GM23338 (cell line): Measurements from ENCODE around the gene PSMC4. TPM values are rescaled to one million over a fixed set of nuclear protein-coding genes. Genes with fewer than 3 reads are reported as not detected.

Experiments used
- ATAC-seq: fragments of 200-7000 bp; cut with Tn5 transposase; 3 replicates; pipeline ENCODE4 v1.9.1; 2020
- DNase-seq: peaks from one replicate; pipeline ENCODE4 v3.0.0-alpha.2; 2015; ENCODE audit warnings: low spot score
- H2AFZ ChIP-seq: fragments of 200-600 bp; sonication (generic); 2 replicates; pipeline ENCODE4 v1.8.0; 2016; ENCODE audit warnings: antibody characterized with exemption, mild to moderate bottlenecking, moderate library complexity
- H3F3A ChIP-seq: fragments of 200-600 bp; sonication (generic); replicated peaks from 2 replicates; pipeline ENCODE4 v1.8.0; 2017; ENCODE audit warnings: antibody characterized with exemption, mixed run types, low read depth
- H3K27ac ChIP-seq: fragments of 200-600 bp; sonication (generic); 2 replicates; pipeline ENCODE4 v1.6.1; 2016; ENCODE audit warnings: low read depth
- H3K27me3 ChIP-seq: fragments of 200-600 bp; sonication (generic); 2 replicates; pipeline ENCODE4 v1.8.0; 2016; ENCODE audit warnings: mild to moderate bottlenecking, mixed run types, moderate library complexity; ENCODE audit not compliant: insufficient read depth
- H3K36me3 ChIP-seq: fragments of 200-600 bp; sonication (generic); 2 replicates; pipeline ENCODE4 v1.8.0; 2016; ENCODE audit warnings: mild to moderate bottlenecking; ENCODE audit not compliant: insufficient read depth
- H3K4me1 ChIP-seq: fragments of 200-600 bp; sonication (generic); 2 replicates; pipeline ENCODE4 v1.8.0; 2016; ENCODE audit warnings: mild to moderate bottlenecking, moderate library complexity; ENCODE audit not compliant: insufficient read depth
- H3K4me2 ChIP-seq: fragments of 200-600 bp; sonication (generic); 2 replicates; pipeline ENCODE4 v1.7.1; 2017; ENCODE audit warnings: mixed run types
- H3K4me3 ChIP-seq: fragments of 200-600 bp; sonication (generic); 2 replicates; pipeline ENCODE4 v1.6.1; 2016; ENCODE audit warnings: mixed run types
- H3K79me2 ChIP-seq: fragments of 200-600 bp; sonication (generic); replicated peaks from 2 replicates; pipeline ENCODE4 v1.8.0; 2017; ENCODE audit warnings: mild to moderate bottlenecking; ENCODE audit not compliant: insufficient read depth
- H3K9me2 ChIP-seq: fragments of 200-600 bp; sonication (generic); 2 replicates; pipeline ENCODE4 v1.8.0; 2017; ENCODE audit not compliant: insufficient read depth
- H4K20me1 ChIP-seq: fragments of 200-600 bp; sonication (generic); replicated peaks from 2 replicates; pipeline ENCODE4 v1.8.0; 2017; ENCODE audit warnings: mild to moderate bottlenecking; ENCODE audit not compliant: insufficient read depth
- H3K27ac Mint-ChIP-seq: 2 replicates; pipeline ENCODE4 v1.8.0; 2020; ENCODE audit warnings: inconsistent platforms, mild to moderate bottlenecking, moderate library complexity, mixed read lengths
- H3K27me3 Mint-ChIP-seq: 3 replicates; pipeline ENCODE4 v1.8.0; 2022; ENCODE audit warnings: low read depth, mild to moderate bottlenecking, moderate library complexity, mixed read lengths, inconsistent platforms; ENCODE audit not compliant: insufficient read depth, poor library complexity
- H3K36me3 Mint-ChIP-seq: 3 replicates; pipeline ENCODE4 v1.8.0; 2021; ENCODE audit warnings: low read depth, mild to moderate bottlenecking, inconsistent platforms, moderate library complexity, mixed read lengths
- H3K4me1 Mint-ChIP-seq: 3 replicates; pipeline ENCODE4 v1.8.0; 2020; ENCODE audit warnings: mild to moderate bottlenecking, inconsistent platforms, mixed read lengths
- H3K4me3 Mint-ChIP-seq: 3 replicates; pipeline ENCODE4 v1.8.0; 2021; ENCODE audit warnings: moderate library complexity, mild to moderate bottlenecking, inconsistent platforms, mixed read lengths
- H3K9me3 Mint-ChIP-seq: 3 replicates; pipeline ENCODE4 v1.8.0; 2020; ENCODE audit warnings: moderate library complexity, mild to moderate bottlenecking, inconsistent platforms, mixed read lengths
- CREB1 ChIP-seq: fragments of 250-450 bp; sonication (Bioruptor Pico); IDR thresholded peaks from 2 replicates; pipeline ENCODE4 v1.5.0; 2020; ENCODE audit warnings: low read depth, mild to moderate bottlenecking, moderate library complexity
- CTCF ChIP-seq, 2 experiments: fragments of 200-600 bp in 1 of 2; sonication (generic) in 1 of 2; conservative IDR thresholded peaks; 2 replicates each; pipeline versions ENCODE4 v1.5.1 to v1.6.1; 2016 to 2017; ENCODE audit warnings: antibody characterized with exemption in 2 of 2, low read depth in 2 of 2, mild to moderate bottlenecking in 2 of 2, moderate library complexity in 1 of 2
- EZH2 ChIP-seq: fragments of 200-600 bp; sonication (generic); IDR thresholded peaks from one replicate; pipeline ENCODE4 v1.8.0; 2017; ENCODE audit warnings: antibody characterized with exemption, mild to moderate bottlenecking, low read depth; ENCODE audit not compliant: unreplicated experiment
- EZH2phosphoT487 ChIP-seq: fragments of 200-600 bp; sonication (generic); IDR thresholded peaks from one replicate; pipeline ENCODE4 v1.8.1; 2018; ENCODE audit warnings: antibody characterized with exemption; ENCODE audit not compliant: unreplicated experiment
- JUNB ChIP-seq: IDR thresholded peaks from one replicate; pipeline ENCODE4 v1.6.1; 2016; ENCODE audit warnings: antibody characterized with exemption; ENCODE audit not compliant: unreplicated experiment
- NANOG ChIP-seq: IDR thresholded peaks from 2 replicates; pipeline ENCODE4 v1.6.1; 2016; ENCODE audit warnings: antibody characterized with exemption, borderline replicate concordance
- POLR2AphosphoS5 ChIP-seq: IDR thresholded peaks from 2 replicates; pipeline ENCODE4 v1.6.1; 2016; ENCODE audit warnings: antibody characterized with exemption, low read depth
- REST ChIP-seq: IDR thresholded peaks from one replicate; pipeline ENCODE4 v1.6.1; 2018; ENCODE audit warnings: antibody characterized with exemption; ENCODE audit not compliant: unreplicated experiment
- STAT1 ChIP-seq: IDR thresholded peaks from one replicate; pipeline ENCODE4 v1.6.1; 2016; ENCODE audit warnings: antibody characterized with exemption; ENCODE audit not compliant: unreplicated experiment
- ZNF114 ChIP-seq: fragments of 250-450 bp; sonication (Bioruptor Pico); IDR thresholded peaks from 2 replicates; pipeline ENCODE4 v1.5.0; 2020; ENCODE audit warnings: mild to moderate bottlenecking, moderate library complexity
- ZNF331 ChIP-seq: fragments of 250-450 bp; sonication (Bioruptor Pico); IDR thresholded peaks from 2 replicates; pipeline ENCODE4 v1.5.0; 2020; ENCODE audit warnings: low read depth, mild to moderate bottlenecking, moderate library complexity
- polyA plus RNA-seq: library from polyadenylated mRNA; unstranded; fragments of >200 nt; fragmentation: Nextera tagmentation; extraction: Ambion mirVana; gene quantifications from 2 replicates; pipeline ENCODE4 v1.2.1, GENCODE V29; 2016
- total RNA-seq: library from RNA; depleted of rRNA; stranded (reverse); fragments of >200 nt; shearing (Covaris generic); gene quantifications from 2 replicates; pipeline ENCODE4 v1.2.3, GENCODE V29; 2014
- TF ChIP-seq, protein P1 (sequence below): fragments of 250-450 bp; sonication (Bioruptor Pico); IDR thresholded peaks from 2 replicates; pipeline ENCODE4 v1.5.0; 2020; ENCODE audit warnings: mild to moderate bottlenecking, moderate library complexity
- TF ChIP-seq, protein P2 (sequence below): IDR thresholded peaks from 2 replicates; pipeline ENCODE4 v1.6.1; 2016; ENCODE audit warnings: antibody characterized with exemption

PSMC4 gene
- total and polyA plus RNA-seq, 2 experiments from 2014 or later: 135 to 147 TPM

DNA sequence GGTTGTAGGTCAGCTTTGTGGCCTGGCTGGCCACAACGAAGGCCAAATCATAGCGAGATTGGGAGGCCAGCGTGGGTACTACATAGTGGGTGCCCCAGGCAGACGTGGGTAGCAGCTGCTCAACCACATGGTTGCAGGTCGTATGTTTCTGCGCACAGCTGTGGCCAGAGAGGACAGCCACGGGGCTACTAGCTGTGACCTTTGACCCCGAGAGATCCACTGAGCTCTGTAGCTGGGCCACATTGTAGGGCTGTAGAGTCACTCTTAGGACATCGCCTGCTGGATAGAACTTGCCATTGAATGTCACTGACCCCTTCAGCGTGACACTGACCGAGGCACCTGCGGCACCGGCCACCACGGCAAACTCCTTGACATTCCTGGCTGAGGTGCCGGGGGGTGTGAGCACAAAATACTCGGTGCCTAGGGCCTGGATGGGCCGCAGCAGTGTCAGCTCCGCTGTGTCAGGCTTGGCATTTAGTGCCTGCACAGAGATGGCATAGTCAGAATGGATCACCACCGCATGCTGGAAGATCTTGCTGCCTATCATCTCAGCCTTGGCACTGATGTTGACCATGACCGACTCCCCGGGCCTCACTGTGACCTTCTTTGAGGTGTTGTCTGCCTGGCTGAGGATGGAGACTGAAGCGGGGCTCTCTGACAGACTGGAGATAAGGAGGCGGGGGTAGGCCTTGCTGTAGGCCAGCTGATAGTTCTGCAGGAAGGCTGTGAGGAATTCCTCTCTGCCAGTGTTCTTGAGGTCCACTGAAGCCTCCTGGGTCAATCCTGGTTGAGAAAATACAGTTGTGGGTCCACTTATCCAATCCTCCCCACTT, 43.2 kb upstream of the PSMC4 start:
- ATAC-seq: no peak

More for the DNA sequence above, 43.2 kb upstream of the PSMC4 start:
- Histone ChIP-seq H3K4me1 (no peaks in the 10 kb centered on the region), H3K79me2 (no peaks in the 10 kb centered on the region), H3K27ac (no peak overlapping the region), H3K9me2 (no peaks in the 10 kb centered on the region), H4K20me1 (no peaks in the 10 kb centered on the region), H3F3A (no peaks in the 10 kb centered on the region), H3K27me3 (no peaks in the 10 kb centered on the region), H3K4me2 (no peak overlapping the region), H2AFZ (no peak overlapping the region), H3K4me3 (no peak overlapping the region), H3K36me3 (no peaks in the 10 kb centered on the region)
- H3K36me3 Mint-ChIP-seq: no peaks in the 10 kb centered on the region
- no peak overlapping the region for H3K27ac Mint-ChIP-seq
- no peaks in the 10 kb centered on the region for H3K9me3 Mint-ChIP-seq
- H3K27me3 Mint-ChIP-seq: peaks cover 8% of the 10 kb centered on the region
- DNase-seq: no peak
- no peak overlapping the region for H3K4me3 Mint-ChIP-seq
- peaks cover 3% of the 10 kb centered on the region; the same call in 1 of the 3 replicates for H3K4me1 Mint-ChIP-seq
- no peak for TF ChIP-seq EZH2
- no peak for TF ChIP-seq ZNF331
- no peak for TF ChIP-seq EZH2phosphoT487
- TF ChIP-seq, protein P1, sequence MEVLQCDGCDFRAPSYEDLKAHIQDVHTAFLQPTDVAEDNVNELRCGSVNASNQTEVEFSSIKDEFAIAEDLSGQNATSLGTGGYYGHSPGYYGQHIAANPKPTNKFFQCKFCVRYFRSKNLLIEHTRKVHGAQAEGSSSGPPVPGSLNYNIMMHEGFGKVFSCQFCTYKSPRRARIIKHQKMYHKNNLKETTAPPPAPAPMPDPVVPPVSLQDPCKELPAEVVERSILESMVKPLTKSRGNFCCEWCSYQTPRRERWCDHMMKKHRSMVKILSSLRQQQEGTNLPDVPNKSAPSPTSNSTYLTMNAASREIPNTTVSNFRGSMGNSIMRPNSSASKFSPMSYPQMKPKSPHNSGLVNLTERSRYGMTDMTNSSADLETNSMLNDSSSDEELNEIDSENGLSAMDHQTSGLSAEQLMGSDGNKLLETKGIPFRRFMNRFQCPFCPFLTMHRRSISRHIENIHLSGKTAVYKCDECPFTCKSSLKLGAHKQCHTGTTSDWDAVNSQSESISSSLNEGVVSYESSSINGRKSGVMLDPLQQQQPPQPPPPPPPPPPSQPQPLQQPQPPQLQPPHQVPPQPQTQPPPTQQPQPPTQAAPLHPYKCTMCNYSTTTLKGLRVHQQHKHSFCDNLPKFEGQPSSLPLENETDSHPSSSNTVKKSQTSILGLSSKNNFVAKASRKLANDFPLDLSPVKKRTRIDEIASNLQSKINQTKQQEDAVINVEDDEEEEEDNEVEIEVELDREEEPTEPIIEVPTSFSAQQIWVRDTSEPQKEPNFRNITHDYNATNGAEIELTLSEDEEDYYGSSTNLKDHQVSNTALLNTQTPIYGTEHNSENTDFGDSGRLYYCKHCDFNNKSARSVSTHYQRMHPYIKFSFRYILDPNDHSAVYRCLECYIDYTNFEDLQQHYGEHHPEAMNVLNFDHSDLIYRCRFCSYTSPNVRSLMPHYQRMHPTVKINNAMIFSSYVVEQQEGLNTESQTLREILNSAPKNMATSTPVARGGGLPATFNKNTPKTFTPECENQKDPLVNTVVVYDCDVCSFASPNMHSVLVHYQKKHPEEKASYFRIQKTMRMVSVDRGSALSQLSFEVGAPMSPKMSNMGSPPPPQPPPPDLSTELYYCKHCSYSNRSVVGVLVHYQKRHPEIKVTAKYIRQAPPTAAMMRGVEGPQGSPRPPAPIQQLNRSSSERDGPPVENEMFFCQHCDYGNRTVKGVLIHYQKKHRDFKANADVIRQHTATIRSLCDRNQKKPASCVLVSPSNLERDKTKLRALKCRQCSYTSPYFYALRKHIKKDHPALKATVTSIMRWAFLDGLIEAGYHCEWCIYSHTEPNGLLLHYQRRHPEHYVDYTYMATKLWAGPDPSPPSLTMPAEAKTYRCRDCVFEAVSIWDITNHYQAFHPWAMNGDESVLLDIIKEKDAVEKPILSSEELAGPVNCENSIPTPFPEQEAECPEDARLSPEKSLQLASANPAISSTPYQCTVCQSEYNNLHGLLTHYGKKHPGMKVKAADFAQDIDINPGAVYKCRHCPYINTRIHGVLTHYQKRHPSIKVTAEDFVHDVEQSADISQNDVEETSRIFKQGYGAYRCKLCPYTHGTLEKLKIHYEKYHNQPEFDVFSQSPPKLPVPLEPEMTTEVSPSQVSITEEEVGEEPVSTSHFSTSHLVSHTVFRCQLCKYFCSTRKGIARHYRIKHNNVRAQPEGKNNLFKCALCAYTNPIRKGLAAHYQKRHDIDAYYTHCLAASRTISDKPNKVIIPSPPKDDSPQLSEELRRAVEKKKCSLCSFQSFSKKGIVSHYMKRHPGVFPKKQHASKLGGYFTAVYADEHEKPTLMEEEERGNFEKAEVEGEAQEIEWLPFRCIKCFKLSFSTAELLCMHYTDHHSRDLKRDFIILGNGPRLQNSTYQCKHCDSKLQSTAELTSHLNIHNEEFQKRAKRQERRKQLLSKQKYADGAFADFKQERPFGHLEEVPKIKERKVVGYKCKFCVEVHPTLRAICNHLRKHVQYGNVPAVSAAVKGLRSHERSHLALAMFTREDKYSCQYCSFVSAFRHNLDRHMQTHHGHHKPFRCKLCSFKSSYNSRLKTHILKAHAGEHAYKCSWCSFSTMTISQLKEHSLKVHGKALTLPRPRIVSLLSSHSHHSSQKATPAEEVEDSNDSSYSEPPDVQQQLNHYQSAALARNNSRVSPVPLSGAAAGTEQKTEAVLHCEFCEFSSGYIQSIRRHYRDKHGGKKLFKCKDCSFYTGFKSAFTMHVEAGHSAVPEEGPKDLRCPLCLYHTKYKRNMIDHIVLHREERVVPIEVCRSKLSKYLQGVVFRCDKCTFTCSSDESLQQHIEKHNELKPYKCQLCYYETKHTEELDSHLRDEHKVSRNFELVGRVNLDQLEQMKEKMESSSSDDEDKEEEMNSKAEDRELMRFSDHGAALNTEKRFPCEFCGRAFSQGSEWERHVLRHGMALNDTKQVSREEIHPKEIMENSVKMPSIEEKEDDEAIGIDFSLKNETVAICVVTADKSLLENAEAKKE (CRISPR knock-in tag): no peak
- no peak for TF ChIP-seq ZNF114
- TF ChIP-seq REST: no peak
- TF ChIP-seq, protein P2, sequence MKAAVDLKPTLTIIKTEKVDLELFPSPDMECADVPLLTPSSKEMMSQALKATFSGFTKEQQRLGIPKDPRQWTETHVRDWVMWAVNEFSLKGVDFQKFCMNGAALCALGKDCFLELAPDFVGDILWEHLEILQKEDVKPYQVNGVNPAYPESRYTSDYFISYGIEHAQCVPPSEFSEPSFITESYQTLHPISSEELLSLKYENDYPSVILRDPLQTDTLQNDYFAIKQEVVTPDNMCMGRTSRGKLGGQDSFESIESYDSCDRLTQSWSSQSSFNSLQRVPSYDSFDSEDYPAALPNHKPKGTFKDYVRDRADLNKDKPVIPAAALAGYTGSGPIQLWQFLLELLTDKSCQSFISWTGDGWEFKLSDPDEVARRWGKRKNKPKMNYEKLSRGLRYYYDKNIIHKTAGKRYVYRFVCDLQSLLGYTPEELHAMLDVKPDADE: no peak
- TF ChIP-seq CTCF (conservative IDR thresholded peaks at IDR 0.05; ENCODE audit: low read depth in 2 of 2): no peak
- no peak for TF ChIP-seq CREB1 (CRISPR knock-in tag)
- TF ChIP-seq JUNB: no peak
- TF ChIP-seq POLR2AphosphoS5: no peak
- no peak for TF ChIP-seq NANOG
- TF ChIP-seq STAT1: no peak
